ENCODE data around the gene A4GNT. TPM values are rescaled to one million over a fixed set of nuclear protein-coding genes. Genes with fewer than 3 reads are reported as not detected.

The A4GNT gene
- total RNA-seq = not detected in 2 replicates

DNA sequence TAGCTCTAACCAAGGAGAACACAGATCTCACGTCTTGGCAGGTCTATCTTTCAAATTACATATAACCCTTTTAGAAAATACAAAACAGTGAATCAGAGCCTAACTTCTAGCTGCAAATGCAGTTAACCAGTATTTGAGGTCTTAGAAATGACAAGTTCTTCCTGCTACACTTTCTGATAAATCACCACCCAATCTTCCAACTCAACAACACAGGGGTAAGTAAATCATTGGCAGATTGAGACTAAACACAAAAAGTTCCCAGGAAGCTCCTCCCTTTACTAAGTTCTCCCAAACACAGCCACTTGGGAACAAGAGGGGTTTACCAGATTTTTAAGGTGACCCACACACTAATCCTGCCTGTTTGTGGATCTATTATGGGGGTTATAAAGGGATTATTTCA lies at the start of gene A4GNT:
Gene A4GNT (minus strand): TSS at position 152 of the 400 bp plus-strand sequence. CDS start 1,134 bp downstream, outside the sequence.
- TF ChIP-seq, protein P1, sequence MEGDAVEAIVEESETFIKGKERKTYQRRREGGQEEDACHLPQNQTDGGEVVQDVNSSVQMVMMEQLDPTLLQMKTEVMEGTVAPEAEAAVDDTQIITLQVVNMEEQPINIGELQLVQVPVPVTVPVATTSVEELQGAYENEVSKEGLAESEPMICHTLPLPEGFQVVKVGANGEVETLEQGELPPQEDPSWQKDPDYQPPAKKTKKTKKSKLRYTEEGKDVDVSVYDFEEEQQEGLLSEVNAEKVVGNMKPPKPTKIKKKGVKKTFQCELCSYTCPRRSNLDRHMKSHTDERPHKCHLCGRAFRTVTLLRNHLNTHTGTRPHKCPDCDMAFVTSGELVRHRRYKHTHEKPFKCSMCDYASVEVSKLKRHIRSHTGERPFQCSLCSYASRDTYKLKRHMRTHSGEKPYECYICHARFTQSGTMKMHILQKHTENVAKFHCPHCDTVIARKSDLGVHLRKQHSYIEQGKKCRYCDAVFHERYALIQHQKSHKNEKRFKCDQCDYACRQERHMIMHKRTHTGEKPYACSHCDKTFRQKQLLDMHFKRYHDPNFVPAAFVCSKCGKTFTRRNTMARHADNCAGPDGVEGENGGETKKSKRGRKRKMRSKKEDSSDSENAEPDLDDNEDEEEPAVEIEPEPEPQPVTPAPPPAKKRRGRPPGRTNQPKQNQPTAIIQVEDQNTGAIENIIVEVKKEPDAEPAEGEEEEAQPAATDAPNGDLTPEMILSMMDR (IDR thresholded peaks at IDR 0.05; ENCODE audit: extremely low read depth, low read depth, low read length) = no peak
- H3K4me1 ChIP-seq (ENCODE audit: insufficient read depth, low read length) = peaks cover 4% of the 10 kb centered on the region
- H3K27me3 ChIP-seq (ENCODE audit: insufficient read depth, low read length) = peaks cover 6% of the 10 kb centered on the region
- H3K36me3 ChIP-seq (ENCODE audit: insufficient read depth, low read length) = no peaks in the 10 kb centered on the region
- no peak within 1 kb of the TSS for H3K4me2 ChIP-seq (ENCODE audit: insufficient read depth, low read length)
- no peak within 1 kb of the TSS for H2AFZ ChIP-seq (ENCODE audit: low read length)
- no peaks in the 10 kb centered on the region for H3K79me2 ChIP-seq (ENCODE audit: insufficient read depth, low read length)
- no peak within 1 kb of the TSS for H3K4me3 ChIP-seq (ENCODE audit: insufficient read depth, low read length)
- H3K27ac ChIP-seq (ENCODE audit: low read depth, low read length) = no peak within 1 kb of the TSS
- no peaks in the 10 kb centered on the region for H3K9me3 ChIP-seq (ENCODE audit: low read depth, low read length)
- H4K20me1 ChIP-seq (ENCODE audit: insufficient read depth, low read length) = no peaks in the 10 kb centered on the region
- no peak for DNase-seq (ENCODE audit: insufficient read length, low spot score, missing footprints)

DNA sequence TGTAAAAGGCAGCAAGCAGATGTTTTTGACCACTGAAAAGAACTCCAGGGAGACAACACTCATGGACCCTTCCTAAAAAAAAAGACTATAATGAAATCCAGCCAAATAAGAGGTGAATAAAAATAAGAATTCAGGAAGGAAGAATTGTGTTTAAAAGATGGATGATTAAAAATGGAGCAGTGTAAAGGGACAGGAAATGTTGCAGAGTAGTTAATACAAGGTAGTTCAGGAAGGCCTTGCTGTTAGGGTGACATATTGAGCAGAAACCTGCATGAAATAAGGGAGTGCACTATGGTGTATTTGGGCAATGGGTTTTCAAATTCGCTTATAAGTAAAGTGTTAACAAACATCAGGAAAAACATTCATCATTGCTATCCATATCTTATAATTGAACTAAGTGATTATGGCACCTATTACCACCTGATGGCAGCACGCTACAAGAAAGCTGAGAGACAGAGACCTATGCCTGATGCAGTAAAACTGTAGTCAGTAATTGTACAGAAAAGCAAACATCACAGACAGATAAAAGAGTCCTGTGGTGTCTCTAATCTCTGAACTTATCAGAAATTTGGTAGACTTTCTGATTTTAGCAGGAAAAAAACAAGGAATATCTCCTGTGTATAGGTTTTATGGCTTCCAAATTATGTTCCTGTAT lies 48.3 kb upstream of the A4GNT start:
- Histone ChIP-seq H3K4me2 (ENCODE audit: insufficient read depth, low read length) (no peak overlapping the region), H3K27ac (ENCODE audit: low read depth, low read length) (no peak overlapping the region), H3K36me3 (ENCODE audit: insufficient read depth, low read length) (no peaks in the 10 kb centered on the region), H3K9me3 (ENCODE audit: low read depth, low read length) (no peaks in the 10 kb centered on the region), H3K4me1 (ENCODE audit: insufficient read depth, low read length) (no peaks in the 10 kb centered on the region), H3K27me3 (ENCODE audit: insufficient read depth, low read length) (peaks cover 9% of the 10 kb centered on the region), H3K4me3 (ENCODE audit: insufficient read depth, low read length) (no peak overlapping the region), H3K79me2 (ENCODE audit: insufficient read depth, low read length) (no peaks in the 10 kb centered on the region), H2AFZ (ENCODE audit: low read length) (no peak overlapping the region), H4K20me1 (ENCODE audit: insufficient read depth, low read length) (no peaks in the 10 kb centered on the region)
- TF ChIP-seq, protein P1 (IDR thresholded peaks at IDR 0.05; ENCODE audit: extremely low read depth, low read depth, low read length) = peak; percentile 47
- DNase-seq (ENCODE audit: insufficient read length, low spot score, missing footprints) = no peak

DNA sequence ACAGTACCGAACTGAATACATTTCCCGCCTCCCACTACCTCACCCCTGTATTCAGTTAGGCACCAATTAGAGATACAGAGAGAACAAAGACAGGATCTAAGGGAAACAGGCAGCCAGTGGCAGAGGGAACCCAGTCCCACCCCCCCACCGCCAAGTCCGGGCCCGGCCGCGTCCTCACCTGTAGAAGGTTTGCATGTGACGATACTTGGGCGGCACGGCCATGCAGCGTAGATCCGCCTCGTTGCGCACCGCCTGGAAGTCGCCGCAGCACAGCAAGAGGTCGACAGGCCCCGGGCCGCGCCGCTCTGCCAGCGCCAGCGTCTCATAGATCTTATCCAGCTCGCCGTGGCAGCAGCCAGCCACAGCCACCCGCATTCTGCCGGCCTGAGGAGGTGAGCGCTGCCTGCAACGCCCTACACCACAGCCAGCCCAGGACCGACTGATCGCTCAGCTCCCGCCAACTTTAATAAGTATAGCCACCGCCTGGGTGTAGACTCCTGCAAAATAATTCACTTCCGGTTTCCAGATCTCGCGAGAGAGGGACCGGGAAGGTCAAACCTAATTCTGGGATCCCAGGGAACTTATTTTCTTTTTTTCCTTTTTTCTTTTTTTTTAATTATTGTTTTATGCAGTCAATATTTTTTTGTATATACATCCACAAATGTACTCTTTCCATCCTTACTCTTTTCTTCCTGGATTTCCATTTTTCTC lies 42.4 kb upstream of the A4GNT start, which contains the start of gene DBR1:
Gene DBR1 (minus strand): TSS at position 501 of the 711 bp plus-strand sequence. CDS start 126 bp downstream, at position 375.
- H3K27ac ChIP-seq (ENCODE audit: low read depth, low read length) = peak within 1 kb of the TSS; percentile 52

More for the DNA sequence above, 42.4 kb upstream of the A4GNT start, which contains the start of gene DBR1:
- peak within 1 kb of the TSS; percentile 99 for H3K4me2 ChIP-seq (ENCODE audit: insufficient read depth, low read length)
- H3K79me2 ChIP-seq (ENCODE audit: insufficient read depth, low read length) = peaks cover 29% of the 10 kb centered on the region
- peak; percentile 94 for DNase-seq (ENCODE audit: insufficient read length, low spot score, missing footprints)
- TF ChIP-seq, protein P1 (IDR thresholded peaks at IDR 0.05; ENCODE audit: extremely low read depth, low read depth, low read length) = no peak
- H3K27me3 ChIP-seq (ENCODE audit: insufficient read depth, low read length) = no peaks in the 10 kb centered on the region
- peaks cover 12% of the 10 kb centered on the region for H3K4me1 ChIP-seq (ENCODE audit: insufficient read depth, low read length)
- no peaks in the 10 kb centered on the region for H3K9me3 ChIP-seq (ENCODE audit: low read depth, low read length)
- peaks cover 10% of the 10 kb centered on the region for H3K36me3 ChIP-seq (ENCODE audit: insufficient read depth, low read length)
- H2AFZ ChIP-seq (ENCODE audit: low read length) = peak within 1 kb of the TSS; percentile 82
- H3K4me3 ChIP-seq (ENCODE audit: insufficient read depth, low read length) = peak within 1 kb of the TSS; percentile 78
- H4K20me1 ChIP-seq (ENCODE audit: insufficient read depth, low read length) = peaks cover 3% of the 10 kb centered on the region

Measured in osteoblast (primary cell).